GM21390 (cell line): ENCODE results near the gene SSTR3.

Experiments used
- ATAC-seq: cut with Tn5 transposase; IDR thresholded peaks from one replicate; pipeline ENCODE4 v1.9.1; 2021; ENCODE audit not compliant: unreplicated experiment

The SSTR3 gene

GRCh38 chr22:37169947-37170688 is 42.2 kb downstream of the SSTR3 start:
- ATAC-seq: no peak

- no peak for ATAC-seq
Observed at GRCh38 chr22:37169406-37169805, 42.9 kb downstream of the SSTR3 start.

GRCh38 chr22:37167981-37168647 is 44.2 kb downstream of the SSTR3 start:
- no peak for ATAC-seq

DNA sequence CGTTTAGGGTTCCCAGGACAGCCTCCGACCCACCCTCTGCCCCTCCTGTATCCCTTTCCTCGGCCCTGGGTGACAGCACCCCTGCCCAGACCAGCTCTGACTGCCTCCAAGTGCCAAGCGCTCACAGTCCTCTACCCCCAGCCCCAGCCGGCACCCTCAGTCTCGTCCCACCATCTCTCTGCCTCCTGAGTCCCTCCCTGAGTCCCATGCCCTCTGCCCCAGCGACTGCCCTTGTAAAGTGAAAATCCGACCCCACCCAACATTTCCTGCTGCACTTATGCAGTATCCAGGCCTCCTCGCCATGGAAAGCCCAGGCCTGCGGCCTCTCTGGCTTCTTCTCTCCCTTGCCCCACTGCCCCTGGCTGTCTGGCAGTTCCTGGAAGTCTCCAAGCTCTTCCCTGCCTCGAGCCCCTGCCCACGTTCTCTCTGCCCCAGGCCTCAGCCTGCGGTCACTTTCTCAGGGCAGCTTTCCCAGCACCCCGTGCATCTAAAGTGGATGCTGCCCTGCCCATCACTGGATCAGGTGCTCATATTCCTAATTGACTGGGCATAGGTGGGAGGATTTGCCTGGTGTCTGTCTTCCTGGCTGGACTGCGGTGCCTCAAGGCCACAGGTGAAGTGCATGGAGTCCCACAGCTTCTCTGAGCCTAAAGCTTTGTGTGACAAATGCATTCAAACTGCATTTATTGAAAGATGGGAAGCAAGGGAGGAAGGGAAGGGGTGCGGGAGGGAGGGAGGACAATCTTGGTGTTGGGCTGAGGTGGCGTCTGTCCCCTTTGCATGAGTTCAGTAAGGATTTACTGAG is 44.9 kb downstream of the SSTR3 start:
- no peak for ATAC-seq

DNA sequence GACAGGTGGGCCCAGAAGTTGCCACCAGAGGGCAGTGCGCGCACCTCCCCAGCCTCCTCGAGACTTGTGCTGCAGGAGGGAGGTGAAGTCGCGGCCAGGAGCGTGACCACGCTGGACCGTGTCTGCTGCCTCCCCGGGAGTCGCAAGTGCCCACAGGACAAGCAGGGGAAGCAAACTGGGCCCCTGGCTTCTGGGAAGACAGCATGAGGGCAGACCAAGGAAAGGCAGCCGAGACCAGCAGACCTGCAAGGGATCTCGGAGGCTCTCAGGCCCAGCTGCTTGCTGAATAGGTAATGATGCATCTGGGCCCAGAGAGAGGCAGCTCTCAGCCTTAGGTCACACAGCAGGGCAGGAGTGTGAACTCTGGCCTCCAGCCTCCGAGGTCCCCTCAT is 45.6 kb downstream of the SSTR3 start:
- ATAC-seq: no peak

DNA sequence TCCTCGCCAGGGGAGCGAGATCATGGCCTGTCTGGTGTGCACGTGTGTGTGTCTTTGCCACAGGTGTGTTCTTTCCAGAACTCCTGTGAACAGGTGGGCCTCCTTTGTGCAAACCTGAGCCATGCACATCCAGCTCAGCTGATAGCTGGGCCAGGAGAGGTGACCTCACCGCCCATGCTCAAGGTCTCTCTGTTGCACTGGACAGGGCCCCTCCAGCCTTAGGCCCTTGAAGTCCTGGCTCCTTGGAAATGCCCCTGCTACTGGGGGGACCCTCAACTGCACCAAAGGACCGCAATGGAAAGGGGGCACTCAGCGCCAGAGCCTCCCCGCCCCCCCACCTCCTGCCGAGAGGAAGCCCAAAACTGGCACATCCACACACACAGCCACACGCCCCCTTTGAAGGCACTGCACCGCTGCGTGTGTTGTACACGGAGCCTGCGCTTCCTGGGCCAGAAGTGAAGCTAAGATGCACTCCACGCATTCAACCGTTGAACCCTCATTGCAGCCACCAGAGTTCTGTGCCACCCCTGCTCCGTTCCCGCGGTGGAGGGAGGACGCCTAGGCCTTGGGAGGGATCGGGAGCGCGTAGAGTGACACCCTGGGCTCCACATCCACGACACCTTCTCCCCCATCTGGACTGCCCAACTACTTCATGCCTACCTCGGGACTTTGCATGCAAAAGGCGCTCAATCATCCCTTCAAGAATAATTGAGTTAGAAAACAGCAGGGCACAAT is 46.2 kb downstream of the SSTR3 start:
- ATAC-seq: no peak

DNA sequence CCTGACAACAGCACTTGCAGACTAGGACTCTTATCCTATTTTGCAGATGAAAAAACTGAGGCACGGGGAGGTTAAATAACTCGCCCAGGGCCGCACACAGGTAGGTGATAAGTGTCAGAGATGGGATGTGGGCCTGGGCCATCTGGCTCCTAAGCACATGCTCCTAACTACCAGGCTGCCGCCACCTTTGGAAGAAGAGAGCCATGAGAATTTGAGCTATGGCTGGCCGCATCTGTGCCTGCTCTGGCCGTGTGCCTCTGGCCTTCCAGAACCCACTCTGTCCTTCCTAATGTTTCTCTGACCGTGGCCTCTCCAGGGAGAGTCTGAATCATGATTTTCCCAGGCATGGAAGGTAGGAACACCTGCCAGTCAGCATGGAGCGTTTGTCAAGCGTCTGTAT is 47.2 kb downstream of the SSTR3 start:
- ATAC-seq: no peak

DNA sequence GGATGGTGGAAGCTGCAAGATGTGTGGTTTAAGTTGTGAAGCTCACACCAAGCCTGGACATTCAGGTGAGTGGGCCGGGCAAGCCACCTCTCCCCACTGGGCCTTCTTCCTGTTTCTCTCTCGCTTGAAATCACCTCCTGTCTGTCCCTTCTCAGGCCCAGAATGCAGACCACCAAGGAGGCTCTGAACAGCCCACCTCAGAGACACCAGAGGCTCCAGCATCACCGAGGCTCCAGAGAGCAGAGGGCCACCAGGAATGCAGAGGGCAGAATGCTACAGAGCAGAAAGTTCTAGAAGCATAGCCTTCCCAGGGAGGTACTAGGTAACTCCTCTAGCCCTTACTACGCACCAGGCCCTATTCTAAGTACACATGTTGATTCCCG is 47.8 kb downstream of the SSTR3 start:
- no peak for ATAC-seq

DNA sequence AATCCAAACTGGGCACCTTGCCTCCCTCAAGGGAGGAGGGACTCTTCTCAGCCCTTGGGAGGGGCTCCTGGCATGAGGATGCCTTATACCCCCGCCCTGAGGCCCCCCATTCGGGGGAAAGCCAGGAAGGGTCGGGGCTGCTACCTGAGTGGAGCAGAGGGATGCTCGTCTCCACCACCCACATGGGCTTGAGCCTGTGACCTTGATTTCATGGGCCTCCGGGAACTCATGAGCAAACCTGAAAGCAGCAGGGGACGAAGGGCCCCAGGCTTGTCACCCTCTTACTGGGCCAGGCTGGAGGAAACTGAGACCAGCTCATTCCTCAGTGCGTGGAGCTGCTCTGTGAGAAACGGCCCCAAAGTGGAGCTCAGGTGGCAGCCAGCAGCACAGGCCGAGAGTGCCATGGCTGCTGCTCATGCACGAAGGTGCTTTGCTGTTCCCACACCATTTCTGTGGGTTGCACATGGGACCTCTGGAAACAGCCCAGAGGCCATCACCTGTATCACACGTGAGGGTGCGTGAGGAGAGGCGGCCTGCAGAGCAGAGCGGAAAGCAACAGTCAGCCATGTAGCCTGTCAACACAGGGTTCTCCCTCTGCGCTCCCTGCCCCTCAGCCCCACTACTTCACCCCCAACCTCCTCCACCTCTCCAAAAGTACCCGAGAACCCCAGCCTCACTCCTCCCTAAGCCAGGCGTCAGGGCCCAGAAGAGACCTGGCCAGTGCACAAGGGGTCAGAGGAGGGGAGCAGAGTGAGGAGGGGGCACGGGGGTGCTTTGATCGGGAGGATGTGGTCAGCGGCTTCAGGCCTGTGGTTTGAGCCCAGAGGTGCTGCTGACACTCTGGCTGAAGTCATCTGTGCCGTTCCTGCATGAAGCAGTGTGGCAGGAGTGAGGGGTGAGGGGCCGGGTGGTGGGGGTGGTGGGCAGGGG is 48.4 kb downstream of the SSTR3 start:
- ATAC-seq: peak; percentile 35

GRCh38 chr22:37163096-37163489 is 49.2 kb downstream of the SSTR3 start:
- ATAC-seq: no peak

GRCh38 chr22:37162221-37163095 is 49.8 kb downstream of the SSTR3 start:
- peak; percentile 49 for ATAC-seq

DNA sequence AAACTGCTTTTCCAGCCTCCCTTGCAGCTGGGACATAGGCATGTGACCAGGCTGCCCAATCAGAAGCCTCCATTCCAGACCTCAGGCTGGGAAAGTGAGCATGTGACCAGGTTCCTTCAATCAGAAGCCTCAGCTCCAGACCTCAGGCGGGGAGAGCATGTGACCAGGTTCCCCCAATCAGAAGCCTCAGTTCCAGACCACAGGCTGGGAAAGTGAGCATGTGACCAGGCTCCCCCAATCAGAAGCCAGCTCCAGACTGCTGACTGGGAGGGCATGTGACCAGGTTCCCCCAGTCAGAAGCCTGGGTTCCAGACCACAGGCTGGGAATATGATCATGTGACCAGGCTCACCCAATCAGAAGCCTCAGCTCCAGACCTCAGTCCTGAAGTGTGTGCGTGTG is 50.8 kb downstream of the SSTR3 start:
- ATAC-seq: no peak

DNA sequence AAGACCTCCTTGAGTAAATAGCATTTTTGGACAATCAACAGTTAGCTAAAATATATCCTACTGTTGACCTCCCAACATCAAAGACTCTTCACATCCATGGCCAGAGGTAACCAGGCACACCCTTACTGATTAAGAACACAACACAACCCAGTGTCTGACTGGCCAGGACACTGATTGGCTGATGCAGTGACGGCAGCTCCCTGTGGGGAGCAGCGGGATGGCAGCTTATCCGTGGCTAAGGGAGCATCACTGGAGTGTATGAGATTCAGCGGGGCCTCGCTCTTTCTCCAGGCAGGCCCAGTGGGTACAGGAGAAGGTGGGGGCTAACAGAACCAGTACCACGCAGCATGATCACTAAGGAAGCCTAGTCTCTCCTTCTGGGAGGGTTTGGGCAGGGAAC is 52.2 kb downstream of the SSTR3 start:
- ATAC-seq: no peak

DNA sequence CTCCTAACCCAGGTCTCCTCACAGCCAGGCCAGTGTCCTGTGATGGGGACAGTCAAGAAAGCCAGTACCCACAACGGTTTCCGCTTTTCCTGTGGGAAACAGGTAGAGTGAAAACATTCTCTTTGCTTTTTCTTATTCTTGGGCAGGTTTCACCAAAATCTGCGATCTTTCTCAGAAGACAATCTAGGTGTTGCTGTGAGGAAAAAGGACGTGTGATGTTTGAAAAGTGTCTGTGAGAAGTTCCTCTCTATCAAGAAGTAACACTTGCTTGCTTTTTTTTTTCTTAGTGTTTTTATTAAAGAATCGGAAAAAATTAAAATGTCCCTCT is 53.4 kb downstream of the SSTR3 start:
- no peak for ATAC-seq

DNA sequence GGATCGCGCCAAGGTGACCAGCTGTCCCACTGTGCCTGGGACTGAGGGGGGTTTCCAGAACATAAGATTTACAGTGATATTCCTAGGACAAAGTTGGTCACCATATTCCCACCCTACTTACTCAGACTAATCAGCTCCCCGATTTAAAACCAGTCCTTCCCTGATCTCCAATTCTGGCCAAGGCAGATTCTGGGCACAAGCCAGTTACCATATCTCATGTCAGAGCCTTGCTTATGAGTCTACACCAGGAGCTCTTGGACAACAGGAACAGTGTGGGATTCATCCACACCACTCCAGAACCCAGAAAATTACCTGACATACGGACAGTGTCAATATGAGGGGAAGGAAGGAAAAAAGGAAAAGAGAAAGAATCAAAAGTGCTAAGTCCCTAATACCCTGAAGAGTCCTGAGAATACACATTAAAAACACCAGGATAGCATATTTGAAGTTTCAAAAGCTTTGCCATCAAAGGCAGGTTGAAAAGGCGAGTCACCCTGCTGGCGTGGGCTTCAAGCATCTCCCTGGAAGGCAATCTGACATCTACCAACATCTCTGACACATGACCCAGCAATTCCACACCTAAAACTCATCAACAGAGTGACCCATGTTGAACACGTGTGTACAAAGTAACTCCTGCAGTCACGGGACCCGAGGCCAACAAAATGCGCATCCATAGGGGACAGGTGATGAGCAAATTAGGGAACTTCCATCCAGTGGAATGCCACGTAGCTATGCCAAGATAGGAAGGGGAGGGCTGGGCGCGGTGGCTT is 54.6 kb downstream of the SSTR3 start:
- ATAC-seq: no peak

DNA sequence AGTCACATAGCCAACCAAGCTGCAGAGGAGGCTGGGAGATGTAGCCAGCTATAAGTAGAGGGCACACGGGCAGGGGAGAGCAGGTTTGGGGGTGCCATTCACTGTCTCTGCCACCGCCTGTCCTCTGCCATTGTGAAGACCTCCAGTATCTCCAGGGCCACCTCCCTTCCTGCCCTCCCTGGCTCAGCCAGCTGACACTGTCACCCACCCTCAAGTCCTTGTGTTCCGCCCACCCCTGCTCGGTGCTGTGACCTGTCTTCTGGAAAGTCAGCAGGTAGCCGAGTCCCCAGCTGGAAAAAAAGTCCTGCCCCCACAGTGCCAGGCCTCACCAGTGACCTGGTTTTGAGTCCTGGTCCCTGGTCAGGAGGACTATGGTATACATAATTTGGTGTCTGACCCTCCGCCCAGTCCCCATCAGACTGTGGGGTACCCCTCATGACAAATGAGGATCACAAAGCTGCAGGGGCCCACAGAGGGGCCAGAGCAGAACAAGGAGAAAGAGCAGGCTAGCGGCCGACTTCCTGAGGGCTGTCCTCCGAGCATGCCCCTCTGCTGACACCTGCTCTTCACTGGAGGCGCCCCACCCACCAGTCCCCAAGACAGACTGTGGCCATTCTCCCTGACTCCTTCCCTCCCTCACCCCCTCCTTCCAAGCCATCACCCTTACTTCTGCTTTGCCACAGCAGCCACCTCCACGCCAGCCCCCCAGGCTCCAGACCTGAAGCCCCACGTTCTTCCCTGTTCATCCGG is 55.4 kb downstream of the SSTR3 start:
- no peak for ATAC-seq

DNA sequence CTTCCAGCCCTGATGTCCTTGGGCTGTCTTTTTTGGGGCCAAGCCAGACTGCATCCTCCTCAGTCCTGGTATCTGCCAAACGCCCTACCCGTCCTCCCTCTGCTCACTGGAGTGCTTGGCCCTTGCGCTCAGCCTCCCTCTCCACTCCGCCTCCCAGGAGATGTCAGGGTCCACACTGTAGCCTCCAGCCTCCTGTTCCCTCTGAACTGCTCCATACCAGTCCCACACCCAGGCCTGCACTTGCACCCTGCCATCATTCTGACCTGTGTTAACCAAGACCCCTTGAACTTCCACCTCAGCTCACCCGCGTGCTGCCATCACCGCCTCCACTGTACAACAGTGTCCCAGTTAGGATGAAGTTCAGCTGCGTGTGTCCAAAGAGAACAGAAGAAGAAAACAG is 56.3 kb downstream of the SSTR3 start:
- no peak for ATAC-seq
